AG10803 (cell line): ENCODE data around the gene POU5F1.
"Not testable (repeated sequence)": the region's sequence is repeated elsewhere in the genome, so short reads cannot be mapped to it uniquely, and the experiment has no call there.

Experiments
- DNase-seq: peaks from one replicate; pipeline ENCODE4 v3.0.0; 2010; ENCODE audit warnings: low read depth
- H3K4me3 ChIP-seq: 2 replicates; pipeline ENCODE4 v1.5.1; 2011; ENCODE audit warnings: mild to moderate bottlenecking, low read length, control low read depth
- CTCF ChIP-seq: conservative IDR thresholded peaks from 2 replicates; pipeline ENCODE4 v1.5.1; 2011; ENCODE audit warnings: mild to moderate bottlenecking, low read length, control low read depth, inconsistent platforms

POU5F1 gene

DNA sequence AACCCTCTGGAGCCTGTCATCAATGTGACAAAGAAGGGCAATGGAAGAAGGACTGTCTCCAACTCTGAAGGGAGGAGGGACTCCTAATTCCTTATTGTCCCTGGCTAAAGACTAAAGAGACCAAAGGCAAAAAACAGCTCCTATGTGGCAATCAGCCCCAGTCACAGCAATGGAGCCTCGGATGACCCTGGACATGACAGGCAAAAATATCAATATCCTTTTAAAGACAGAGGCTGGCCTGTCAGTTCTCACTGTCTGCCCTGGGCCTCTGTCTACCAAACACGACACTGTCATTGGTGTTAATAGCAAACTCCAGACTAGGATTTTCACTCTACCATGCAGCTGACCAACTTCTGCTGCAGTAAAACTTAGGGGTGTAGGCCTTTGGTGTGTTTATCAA is 38.0 kb upstream of the POU5F1 start:
- TF ChIP-seq CTCF: no peak
- no peak for DNase-seq
- H3K4me3 ChIP-seq: no peak overlapping the region

GRCh38 chr6:31205638-31206037 is 35.2 kb upstream of the POU5F1 start:
- no peak for TF ChIP-seq CTCF
- H3K4me3 ChIP-seq: no peak overlapping the region
- DNase-seq: no peak

- TF ChIP-seq CTCF: no peak
- no peak overlapping the region for H3K4me3 ChIP-seq
- peak; percentile 28 for DNase-seq
Observed at GRCh38 chr6:31204751-31205145, 34.3 kb upstream of the POU5F1 start.

DNA sequence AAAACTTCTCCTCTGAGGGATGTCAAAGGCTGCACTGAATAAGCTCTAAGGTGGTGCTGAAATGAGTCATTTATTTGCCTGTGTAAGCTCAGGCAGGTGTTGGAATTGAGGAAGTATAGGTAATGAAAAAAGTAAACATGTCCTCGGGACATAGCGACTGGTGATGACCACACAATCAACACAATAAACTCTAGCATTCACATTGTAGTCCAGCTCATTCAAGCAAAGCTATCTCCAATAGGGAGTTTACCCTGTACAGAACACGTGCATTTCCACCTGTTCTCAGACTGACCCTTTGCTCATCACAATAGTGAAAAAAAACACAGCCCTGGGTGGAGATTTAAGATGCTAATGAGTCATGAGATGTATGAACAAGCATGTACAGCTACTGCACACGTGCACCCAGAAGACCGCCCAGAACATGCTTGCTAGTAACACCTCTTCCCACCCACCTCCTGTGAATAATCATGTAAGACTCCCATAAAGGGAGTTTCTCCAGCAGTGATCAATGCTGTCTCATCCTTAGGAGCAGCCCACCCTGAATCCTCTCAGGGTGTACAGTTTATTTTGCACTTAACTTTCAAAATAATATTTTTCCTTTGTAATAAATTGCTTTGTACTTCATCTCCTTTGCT is 33.0 kb upstream of the POU5F1 start:
- TF ChIP-seq CTCF: no peak
- peak overlapping the region; percentile 62 for H3K4me3 ChIP-seq
- DNase-seq: no peak

- H3K4me3 ChIP-seq: no peak overlapping the region
- DNase-seq: no peak
- TF ChIP-seq CTCF: no peak
Observed at GRCh38 chr6:31202259-31203166, 32.0 kb upstream of the POU5F1 start.

DNA sequence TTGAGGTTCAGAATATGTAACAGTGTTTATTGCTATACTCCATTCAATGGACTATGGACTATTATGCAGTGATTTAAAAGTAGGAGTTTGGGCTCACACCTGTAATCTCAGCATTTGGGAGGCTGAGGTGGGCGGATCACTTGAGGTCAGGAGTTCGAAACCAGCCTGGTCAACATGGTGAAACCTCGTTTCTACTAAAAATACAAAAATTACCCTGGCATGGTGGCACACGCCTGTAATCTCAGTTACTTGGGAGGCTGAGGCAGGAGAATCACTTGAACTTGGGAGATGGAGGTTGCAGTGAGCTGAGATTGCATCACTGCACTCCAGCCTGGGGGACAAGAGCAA is 28.6 kb upstream of the POU5F1 start:
- DNase-seq, H3K4me3 ChIP-seq: not testable (repeated sequence)

- peak; percentile 66 for DNase-seq
- TF ChIP-seq CTCF: no peak
- peak overlapping the region; percentile 79 for H3K4me3 ChIP-seq
Observed at GRCh38 chr6:31197559-31198305, 27.2 kb upstream of the POU5F1 start.

DNA sequence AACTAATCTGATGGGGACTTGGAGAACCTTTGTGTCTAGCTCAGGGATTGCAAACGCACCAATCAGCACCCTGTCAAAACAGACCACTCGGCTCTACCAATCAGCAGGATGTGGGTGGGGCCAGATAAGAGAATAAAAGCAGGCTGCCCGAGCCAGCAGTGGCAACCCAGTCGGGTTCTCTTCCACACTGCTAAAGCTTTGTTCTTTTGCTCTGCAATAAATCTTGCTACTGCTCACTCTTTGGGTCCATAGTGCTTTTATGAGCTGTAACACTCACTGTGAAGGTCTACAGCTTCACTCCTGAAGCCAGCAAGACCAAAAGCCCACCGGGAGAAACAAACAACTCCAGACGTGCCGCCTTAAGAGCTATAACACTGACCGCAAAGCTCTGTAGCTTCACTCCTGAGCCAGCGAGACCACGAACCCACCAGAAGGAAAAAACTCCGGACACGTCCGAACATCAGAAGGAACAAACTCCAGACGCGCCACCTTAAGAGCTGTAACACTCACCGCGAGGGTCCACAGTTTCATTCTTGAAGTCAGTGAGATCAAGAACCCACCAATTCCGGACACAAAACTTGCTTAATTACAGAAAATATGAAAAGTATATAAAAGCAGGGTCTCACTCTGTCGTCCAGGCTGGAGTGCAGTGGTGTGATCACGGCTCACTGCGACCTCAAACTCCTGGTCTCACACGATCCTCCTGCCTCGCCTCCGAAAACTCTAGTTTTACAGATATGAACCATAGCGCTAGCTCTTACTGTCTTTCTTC is 26.0 kb upstream of the POU5F1 start:
- peak overlapping the region; percentile 79 for H3K4me3 ChIP-seq
- not testable (repeated sequence) for DNase-seq

- DNase-seq, H3K4me3 ChIP-seq: not testable (repeated sequence)
Observed at GRCh38 chr6:31195308-31195979, 25.0 kb upstream of the POU5F1 start.
